NCI-H2081 treated with DMSO at 0.1 percent for 48 hours (cell line): Measurements from ENCODE around the gene CNTN2.

Experiments
- DNase-seq: peaks from one replicate; lab custom pipeline; 2025; lab: John Stamatoyannopoulos, UW

CNTN2 gene

DNA sequence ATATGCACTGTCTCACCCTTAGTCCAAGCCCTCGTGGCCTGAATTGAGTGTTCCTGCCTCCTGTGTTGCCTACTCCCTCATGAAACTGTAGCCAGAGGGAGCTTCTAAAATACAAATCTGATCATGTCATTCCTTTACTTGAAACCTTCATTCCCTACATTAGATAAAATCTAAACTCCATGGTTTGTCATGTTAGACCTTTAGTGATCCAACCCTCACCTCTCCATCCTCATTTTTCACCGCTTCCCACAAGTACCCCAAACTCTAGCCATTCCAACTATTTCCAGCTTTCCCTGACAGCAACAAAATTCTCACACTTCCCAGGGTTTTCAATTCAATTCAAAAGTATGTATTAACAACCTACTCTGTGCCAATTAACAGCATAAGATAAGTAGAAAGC is 18.3 kb upstream of the CNTN2 start:
- DNase-seq, result no peak

DNA sequence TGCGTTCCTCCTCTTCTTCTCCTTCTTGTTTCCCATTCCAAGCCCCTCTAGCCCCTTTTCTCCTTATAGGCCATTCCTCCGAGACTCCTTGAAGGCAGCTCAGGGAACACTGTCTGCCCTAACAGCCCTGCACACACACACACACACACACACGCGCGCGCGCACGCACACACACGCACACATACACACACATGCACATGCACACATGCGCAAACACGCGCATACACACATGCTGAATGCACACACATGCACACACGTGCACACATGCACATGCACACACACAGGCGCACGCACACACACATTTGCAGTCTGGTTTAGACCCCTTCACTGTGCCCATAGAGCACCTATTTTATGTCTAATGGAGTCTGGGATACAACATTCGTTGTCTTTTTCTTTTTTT is 17.8 kb upstream of the CNTN2 start:
- DNase-seq, result no peak

DNA sequence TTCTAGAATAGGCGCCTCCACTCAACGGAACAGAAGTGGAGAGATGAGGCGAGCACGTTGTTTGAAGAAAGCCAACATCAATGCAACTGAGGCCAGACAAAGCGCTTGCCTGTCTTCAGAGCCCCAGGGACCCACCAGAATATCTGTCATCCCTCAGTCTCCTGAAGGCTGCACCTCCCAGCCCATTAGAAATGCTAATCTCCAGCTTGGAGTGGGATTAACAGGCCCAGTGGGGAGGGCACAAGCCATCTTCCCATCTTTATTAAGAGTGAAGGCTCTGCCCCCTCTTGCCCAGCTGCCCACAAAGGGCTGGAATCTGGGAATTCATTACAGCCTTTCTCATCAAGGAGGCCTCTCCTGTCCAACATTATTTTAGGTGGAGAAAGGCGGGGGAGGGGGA is 16.8 kb upstream of the CNTN2 start:
- no peak for DNase-seq

DNA sequence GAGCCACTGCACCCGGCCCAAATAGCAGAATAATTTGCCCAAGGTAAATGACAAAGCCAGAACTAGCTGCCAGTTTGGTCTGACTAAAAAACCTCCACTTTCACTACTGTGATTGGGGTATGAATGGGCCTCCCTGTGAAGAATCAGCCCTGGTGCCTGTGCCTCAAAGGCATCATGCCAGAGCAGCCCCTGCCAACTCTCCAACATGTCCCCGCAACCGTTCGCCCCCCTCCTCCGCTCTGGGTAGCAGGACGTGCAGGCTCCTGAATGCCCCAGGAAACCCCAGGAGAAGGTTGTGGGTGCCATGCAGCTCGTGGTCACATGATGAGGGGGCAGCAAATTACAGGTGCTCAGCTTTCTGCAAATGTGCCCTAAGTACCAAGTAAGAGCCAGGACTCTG is 14.6 kb upstream of the CNTN2 start:
- no peak for DNase-seq

DNA sequence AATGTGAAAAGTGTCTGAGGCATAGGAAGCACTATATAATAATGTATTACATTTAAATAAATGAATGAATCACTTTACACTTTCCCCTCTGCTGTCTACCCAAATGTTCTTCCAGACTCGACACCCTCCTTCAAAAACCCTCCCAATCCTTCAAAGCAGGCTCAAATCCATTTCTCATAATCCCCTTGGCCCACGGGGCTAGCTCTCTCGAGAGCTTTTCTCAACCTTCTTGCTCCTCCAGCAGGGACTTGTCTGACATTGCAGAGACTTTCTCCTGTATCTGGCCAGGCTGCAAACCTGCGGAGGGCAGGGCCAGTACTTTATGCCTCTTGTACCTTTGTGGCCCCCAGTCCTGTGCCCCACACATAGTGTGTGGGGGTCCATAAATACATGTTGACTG is 14.1 kb upstream of the CNTN2 start:
- DNase-seq, result no peak

DNA sequence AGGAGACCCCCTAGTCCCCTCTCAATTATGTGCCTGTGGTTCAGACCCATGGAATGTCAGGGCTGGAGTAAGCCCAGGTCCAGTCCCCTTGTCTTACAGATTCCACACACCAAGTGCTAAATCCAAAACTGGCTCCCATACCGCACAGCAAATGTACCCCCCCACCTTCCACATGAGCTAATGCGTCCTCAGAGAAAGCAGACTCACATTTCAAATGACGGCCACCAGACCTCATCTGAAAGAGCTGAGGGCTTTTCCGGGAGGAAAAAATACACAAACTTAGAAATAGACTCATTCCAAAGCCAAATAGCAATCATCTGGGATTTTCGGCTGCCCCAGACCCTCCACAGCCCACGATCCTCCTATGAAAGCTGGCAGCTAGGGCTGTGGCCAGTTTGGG is 12.8 kb upstream of the CNTN2 start:
- no peak for DNase-seq

DNA sequence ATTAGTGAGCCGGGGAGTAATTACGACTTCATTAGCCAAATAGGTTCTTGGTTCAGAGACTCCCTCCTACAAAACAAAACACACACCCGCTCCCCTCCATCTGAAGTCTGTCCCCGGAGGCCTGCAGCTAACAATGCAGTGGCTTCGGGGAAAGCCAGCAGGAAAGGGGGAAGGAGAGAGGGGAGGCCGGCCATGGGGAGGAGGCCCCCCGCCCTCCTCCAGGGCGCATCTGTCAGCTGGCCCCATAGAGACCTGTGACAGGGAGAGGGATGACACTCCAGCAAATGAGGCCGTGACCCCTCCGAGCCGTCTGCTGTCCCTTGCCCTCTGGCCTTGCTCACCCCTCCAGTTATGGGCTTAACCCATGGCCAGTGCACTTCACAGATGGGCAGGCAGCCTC is 12.1 kb upstream of the CNTN2 start:
- no peak for DNase-seq

DNA sequence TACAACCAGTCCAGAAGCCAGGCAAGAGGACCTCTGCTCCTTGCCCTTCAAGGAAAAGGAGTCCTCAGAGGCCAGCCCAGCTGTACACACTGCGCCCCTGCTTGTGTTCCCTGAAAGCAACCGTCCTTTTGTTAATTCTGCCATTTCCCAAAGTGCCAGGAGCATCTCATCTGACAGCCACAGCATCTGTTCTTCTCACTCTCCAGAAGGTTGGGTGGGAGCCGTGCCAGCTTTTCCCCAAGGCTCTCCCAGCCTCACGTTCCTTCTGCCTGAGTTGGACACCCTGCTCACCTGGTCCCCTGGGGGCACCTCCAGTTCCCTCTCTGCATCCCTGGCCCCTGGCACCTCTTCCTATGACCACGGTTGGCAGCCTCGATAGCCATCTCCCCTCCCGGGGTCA is 10.5 kb upstream of the CNTN2 start:
- DNase-seq, result no peak

DNA sequence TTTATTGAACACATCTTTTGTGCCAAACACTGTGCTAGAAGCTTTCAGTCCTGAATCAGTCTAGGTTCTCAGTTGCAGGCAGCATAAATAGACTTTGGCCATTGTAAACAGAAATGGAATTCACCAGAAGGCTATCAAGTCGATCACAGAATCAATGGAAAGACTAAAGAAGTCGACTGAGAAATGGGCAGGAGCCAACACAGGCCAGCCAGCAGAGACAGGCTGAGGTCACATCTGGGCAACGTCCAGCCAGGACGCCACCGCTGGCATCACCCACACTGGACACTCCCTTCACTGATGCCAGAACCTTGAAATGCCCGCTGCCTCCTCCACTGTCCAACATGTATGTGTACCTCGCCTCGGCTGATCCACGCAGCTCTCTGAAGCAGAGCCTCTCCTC is 5.5 kb upstream of the CNTN2 start:
- no peak for DNase-seq

DNA sequence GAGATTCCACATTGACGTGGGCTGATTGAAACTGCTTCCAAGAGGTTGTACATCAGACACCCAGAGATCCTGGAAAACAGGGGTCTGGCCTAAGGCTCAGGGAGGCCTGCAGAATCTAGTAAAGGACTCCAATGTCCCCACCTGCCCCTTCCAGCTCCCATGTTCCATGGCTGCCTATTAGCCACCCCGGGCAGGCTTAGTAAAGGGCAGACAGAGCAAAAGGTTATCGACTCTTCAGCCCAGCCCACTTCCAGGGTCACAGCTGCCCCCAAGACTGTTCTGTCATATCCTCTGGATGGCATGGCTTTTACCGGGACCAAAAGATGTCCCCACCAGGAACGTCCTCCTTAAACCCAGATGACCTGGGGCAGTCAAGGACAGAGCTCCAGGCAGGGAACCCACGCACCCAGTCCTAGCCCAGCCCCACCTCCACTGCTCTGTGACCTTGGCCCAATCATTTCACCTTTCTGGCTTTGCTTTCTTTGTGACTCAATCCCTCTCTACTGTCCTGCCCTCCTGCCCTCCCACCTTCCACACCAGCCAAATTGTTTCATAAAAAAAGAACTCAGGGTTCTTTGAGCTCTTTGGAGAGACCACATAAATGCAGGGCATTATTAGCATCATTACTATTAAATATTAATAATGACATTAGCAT is 4.8 kb upstream of the CNTN2 start:
- no peak for DNase-seq

DNA sequence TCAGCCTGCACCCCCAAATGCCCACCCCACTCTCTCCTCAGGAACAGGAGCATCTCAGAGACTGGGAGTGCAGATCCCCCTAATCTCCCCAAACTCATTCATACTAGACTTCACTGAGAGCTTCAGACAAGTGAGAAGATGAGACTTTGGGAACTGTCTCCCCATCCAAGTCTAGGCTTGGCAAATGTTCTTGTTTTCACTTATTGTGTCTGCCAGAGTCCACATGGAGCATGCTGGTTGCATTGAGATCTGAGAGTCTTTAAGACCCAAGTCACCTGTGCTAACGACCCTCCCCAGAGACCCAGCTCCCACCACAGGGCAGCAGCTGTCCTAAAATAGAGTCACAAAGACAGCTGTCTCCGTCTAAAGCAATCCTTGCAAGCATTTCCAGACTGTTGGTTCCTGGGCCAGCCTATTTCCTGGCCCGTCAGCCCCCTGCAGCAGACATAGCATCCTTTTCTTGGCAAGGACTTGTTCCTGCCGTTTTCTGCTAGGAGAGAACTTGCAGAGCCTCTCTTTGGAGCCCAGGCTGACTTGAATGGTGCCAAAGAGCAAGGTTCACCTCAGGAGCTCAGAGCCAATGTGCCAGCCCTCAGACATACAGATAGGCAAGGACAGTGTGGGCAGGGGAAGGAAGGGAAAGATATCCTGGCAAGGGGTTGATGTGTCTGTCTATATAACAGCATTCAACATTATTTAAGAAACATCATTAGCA is 1.9 kb upstream of the CNTN2 start:
- DNase-seq, result no peak

DNA sequence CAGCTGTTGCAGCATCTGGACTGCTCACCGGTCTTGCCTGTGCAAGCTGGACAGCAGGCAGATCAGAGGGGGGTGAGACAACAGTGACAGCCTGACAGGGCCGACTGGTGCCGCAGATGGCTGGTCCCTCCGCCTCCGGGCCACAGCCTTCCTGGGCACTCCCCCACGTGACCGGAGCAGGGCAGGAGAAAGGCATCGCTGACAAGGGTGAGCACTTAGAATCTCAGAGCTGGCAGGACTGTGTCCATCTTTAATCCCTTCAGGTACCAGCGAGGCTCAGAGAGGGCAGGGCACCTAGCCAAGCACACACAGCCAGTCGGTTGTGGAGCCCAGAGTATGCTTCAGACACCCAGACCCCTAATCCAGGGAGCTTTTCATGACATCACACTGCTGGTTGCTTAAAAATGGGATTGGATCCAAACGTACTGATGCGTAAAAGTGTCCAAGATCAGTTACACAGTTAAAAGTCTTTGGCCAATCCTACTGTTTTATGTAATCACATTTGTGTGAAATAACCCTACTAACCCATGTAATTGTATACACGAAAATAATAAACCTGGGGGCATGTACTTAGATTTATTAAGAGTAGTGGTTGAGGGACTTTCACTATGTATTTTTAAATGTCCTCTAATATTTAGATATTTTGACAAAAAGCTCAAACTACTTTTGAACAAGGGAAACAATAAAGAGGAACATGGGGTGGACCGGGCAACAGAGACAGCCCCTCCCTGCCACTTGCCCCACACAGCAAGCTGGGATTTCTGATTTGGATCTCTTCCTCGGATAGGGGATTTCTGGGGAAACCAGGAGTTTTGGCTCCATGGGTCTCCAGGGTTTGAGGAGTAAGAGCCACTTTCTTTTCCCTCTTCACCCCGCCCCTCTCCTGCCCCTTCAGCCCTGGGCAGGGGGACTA is 758 bp upstream of the CNTN2 start:
- DNase-seq, result no peak

DNA sequence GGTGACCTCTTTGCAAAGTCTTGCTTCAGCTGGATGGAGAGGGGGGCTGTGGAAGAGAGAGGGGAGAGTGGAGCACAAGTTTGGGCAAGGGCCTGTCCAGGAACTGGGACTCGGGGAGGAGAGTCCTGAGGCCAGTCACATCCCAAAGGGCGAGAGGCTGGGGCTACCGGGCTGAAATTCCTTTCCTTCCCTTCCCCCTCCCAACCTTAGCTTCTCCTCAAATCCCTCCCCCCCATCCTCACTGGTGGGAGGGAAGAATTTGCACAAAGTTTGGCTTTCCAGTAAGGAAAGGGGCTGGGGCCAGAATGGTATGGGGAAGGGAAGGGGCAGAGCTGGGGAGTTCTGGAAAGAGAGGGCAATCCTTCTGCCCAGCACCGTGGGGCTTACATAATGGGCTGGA is 854 bp downstream of the CNTN2 start:
- DNase-seq, result no peak

DNA sequence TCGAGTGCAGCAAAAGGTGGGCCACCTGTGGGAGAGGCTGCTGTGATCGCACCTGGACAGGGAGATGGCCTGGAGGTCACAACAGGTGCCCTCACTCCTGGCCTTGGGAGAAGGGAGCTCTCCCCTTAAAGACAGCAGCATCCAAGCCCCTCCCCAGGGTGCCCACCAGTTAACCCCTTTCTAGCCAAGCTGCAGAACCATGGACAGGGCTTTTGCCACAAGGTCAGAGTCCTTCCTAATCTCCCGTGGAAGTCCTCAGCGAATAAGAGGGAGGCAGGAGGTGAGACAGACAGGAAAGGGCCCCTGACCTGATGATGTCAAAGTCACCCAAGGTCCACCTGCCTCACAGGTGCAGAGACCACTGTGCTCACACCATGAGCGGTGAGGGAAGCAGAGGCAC is 1.7 kb downstream of the CNTN2 start:
- DNase-seq, result no peak

DNA sequence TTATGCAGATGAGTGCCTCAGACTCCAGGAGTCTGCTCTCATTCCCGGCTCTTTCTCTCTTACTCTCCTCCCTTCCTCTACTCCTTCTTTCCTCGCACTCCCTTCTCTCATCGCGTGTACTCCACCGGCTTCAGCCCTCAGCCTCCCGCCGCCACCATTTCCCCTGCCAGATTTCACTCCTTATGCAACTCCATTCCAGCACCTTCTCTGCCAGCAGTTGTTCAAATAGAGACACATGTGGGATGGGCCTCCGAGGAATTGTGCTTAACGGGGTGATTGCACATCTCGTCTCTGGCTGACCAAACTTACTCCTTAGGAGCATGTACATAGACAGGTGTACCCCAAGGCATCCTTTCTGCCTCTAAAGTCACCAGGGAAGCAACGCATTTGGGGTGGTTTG is 2.1 kb downstream of the CNTN2 start:
- DNase-seq, result no peak

DNA sequence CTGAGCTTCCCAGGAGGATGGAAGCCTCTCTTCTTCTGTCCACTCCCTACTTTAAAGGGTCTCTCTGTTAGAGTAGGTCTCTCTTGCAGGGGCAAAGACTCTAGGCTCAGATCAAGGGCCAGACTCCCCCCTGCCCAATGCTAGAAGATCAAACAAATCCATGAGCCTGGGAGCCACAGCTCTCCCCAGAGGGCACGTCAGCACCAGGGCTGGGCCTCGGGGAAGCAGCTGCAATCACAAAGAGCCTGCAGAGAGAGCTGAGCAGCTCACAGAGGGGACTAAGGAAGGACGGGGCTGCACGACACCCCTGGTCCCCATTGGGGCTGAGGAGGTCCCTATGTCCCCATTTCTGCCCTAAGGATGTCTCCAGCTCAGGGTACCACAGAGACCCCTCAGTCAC is 3.9 kb downstream of the CNTN2 start:
- no peak for DNase-seq

DNA sequence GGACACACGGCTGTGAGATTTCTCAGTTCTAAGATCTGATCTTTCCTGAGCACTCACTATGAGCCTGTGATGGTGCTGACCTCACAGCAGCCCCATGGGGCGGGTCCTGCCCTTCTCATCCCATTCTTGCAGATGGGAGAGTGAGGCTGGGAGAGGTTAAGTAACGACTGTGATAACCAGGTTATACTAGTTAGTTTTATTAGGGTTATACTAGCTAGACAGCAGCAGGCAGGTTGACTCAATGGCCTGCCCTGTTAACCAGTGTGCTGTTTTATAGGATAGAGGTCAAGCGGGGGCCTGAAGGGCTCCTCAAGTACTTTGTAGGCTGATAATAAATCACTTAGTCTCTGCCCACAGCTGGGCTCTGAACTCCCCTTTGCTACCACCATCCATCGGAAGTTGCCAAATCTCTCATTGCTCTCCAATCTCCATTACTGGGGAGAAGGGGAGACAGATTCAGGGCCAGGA is 4.8 kb downstream of the CNTN2 start:
- DNase-seq, result no peak

DNA sequence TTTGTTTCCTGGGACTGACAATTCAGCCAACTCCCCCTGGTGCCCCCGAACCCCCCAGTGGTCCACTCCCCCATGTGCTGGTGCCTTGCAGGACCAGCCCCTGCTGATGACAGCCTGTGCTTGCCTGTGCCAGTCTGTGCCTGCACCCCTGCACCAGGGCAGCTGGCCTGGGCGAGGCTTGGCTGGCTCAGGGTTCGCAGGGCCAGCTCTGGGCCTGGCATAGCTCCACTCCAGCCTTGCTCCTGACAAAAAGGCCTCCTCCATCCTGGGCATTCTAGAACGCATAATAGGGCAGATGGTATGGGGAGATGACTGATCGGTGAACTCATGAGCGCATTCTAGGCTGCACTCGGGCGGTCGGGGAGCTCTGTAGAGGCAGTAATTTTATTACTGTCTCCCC is 5.4 kb downstream of the CNTN2 start:
- no peak for DNase-seq

DNA sequence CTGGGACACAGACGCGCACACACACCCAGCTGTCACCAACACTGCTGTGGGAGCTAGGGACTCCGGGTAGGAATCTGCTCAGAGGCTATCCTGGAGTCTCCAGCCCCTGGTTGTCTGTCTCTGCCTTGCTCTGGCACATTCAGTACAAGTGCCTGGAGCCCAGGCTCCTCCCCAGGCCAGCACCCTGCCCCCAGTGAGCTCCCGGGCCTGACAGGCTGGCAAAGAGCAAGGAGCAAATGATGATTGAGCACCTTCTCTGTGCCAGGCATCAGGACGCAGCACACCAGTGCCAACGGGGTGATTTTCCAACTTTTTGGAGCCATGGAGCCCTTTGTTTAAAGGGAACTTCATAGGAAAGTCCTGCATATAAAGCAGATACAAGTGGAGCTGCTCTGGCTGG is 6.5 kb downstream of the CNTN2 start:
- DNase-seq, result no peak

DNA sequence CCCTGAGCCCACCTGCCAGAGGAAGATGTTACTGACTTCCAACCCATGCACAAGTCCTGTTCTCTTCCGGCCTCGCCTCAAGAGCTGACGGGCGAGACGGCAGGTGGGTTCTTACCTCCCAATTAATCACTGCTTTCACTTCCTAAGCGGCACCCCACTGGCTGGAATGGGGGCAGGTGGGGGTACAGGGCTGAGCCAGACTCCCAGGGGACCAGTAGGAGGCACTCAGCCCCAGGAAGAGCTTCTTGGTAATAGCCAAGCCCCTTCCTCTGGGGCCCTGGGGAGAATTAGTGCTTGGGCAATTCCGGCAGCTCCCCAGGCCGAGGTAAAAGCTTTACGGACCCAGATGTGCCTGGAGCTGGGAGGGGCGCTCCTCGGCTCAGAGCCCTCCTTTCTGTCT is 9.7 kb downstream of the CNTN2 start:
- no peak for DNase-seq

DNA sequence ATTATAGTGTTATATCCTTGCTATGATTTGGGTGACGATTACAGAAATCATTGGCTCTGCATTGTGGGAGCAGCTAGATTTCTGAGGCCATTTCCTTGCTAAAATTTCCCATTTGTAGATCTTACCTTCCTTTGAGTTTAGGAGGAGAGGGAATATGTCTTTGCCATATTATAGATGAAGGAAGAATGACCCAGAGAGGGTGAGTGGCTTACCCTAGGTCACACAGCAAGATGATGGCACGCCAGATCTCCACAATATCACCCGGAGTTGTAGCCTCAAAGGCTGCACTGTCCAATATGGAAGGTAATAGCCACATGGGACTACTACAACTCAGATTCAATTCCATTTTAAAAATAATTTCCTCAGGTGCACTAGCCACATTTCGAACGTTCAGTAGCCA is 10.3 kb downstream of the CNTN2 start:
- no peak for DNase-seq

DNA sequence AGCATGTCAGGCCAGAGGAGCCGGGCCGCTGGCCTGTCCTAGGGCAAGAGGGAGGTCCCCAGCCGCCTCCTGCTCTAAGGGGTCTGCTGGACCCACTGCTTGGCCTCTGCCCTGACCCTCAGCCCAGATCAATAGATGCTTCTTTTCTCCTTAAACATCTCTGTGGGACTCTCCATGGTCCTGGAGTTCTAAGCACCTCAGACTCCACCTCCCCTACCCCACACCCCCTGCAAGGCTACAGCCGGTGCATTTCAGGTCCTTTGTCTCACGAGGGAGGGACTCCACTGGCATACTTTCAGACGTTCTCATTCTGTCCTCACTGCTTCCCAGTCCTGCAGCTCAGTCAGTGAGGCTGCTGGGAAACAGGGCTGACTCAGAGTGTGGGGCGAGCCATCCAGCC is 11.0 kb downstream of the CNTN2 start:
- no peak for DNase-seq

DNA sequence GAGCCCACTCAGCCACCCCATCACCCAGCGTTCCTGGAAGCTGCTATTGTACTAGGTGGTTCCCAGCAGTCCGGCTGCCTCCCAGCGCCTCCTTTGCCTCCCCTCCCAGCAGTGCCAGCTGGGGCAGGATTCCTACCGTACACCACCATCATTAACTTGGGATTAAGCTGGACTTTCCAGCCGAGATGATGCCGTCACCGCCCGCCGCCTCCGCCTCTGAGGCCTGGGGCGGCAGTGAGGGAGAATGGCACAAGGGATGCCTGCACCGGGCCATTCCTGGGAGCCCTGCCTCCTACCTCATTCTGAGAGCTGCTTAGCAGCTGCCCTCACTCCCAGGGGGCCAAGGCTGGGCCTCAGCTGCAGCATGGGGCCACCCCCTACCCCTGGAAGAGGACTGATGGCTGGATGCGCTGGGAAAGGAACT is 13.2 kb downstream of the CNTN2 start:
- no peak for DNase-seq
